KOPT-K1 (cell line): ENCODE results near the gene SERPINA6.
"Not testable (repeated sequence)": the region's sequence is repeated elsewhere in the genome, so short reads cannot be mapped to it uniquely, and the experiment has no call there.

ENCODE experiments used
- H3K27ac ChIP-seq: fragments of 200-600 bp; sonication (generic); 2 replicates; pipeline ENCODE4 v1.5.1; 2016; ENCODE audit warnings: antibody characterized with exemption, mild to moderate bottlenecking, low read depth, low read length; ENCODE audit not compliant: poor library complexity, severe bottlenecking
- H3K36me3 ChIP-seq: fragments of 200-600 bp; sonication (generic); 2 replicates; pipeline ENCODE4 v1.5.1; 2017; ENCODE audit warnings: antibody characterized with exemption, mild to moderate bottlenecking, low read length, moderate library complexity; ENCODE audit not compliant: insufficient read depth
- H3K9me3 ChIP-seq: fragments of 200-600 bp; sonication (generic); 2 replicates; pipeline ENCODE4 v1.5.1; 2017; ENCODE audit warnings: antibody characterized with exemption, low read length, mild to moderate bottlenecking; ENCODE audit not compliant: insufficient read depth, poor library complexity, severe bottlenecking

The SERPINA6 gene

GRCh38 chr14:94317259-94317658 lies 5.9 kb downstream of the SERPINA6 start:
- no peaks in the 10 kb centered on the region for H3K9me3 ChIP-seq
- H3K27ac ChIP-seq = no peak overlapping the region
- no peaks in the 10 kb centered on the region for H3K36me3 ChIP-seq

- no peaks in the 10 kb centered on the region for H3K9me3 ChIP-seq
- no peaks in the 10 kb centered on the region for H3K36me3 ChIP-seq
- no peak overlapping the region for H3K27ac ChIP-seq
Observed at GRCh38 chr14:94316692-94317091, 6.4 kb downstream of the SERPINA6 start.

GRCh38 chr14:94314890-94315289 lies 8.2 kb downstream of the SERPINA6 start:
- no peaks in the 10 kb centered on the region for H3K9me3 ChIP-seq
- no peak overlapping the region for H3K27ac ChIP-seq
- no peaks in the 10 kb centered on the region for H3K36me3 ChIP-seq

GRCh38 chr14:94313991-94314655 lies 9.0 kb downstream of the SERPINA6 start:
- Histone ChIP-seq H3K27ac (no peak overlapping the region), H3K36me3 (no peaks in the 10 kb centered on the region), H3K9me3 (no peaks in the 10 kb centered on the region)

- H3K9me3 ChIP-seq = no peaks in the 10 kb centered on the region
- no peak overlapping the region for H3K27ac ChIP-seq
- H3K36me3 ChIP-seq = no peaks in the 10 kb centered on the region
Observed at GRCh38 chr14:94312481-94313246, 10.5 kb downstream of the SERPINA6 start.

- Histone ChIP-seq H3K36me3 (no peaks in the 10 kb centered on the region), H3K9me3 (no peaks in the 10 kb centered on the region)
Observed at GRCh38 chr14:94310248-94310647, 12.9 kb downstream of the SERPINA6 start.

GRCh38 chr14:94309721-94310120 lies 13.4 kb downstream of the SERPINA6 start:
- H3K27ac ChIP-seq = no peak overlapping the region
- no peaks in the 10 kb centered on the region for H3K9me3 ChIP-seq
- H3K36me3 ChIP-seq = no peaks in the 10 kb centered on the region

More at GRCh38 chr14:94310248-94310647, 12.9 kb downstream of the SERPINA6 start:
- H3K27ac ChIP-seq = no peak overlapping the region

- H3K9me3 ChIP-seq = no peaks in the 10 kb centered on the region
- H3K36me3 ChIP-seq = no peaks in the 10 kb centered on the region
- H3K27ac ChIP-seq = no peak overlapping the region
Observed at GRCh38 chr14:94307410-94307992, 15.6 kb downstream of the SERPINA6 start.

GRCh38 chr14:94306047-94306978 lies 16.8 kb downstream of the SERPINA6 start:
- Histone ChIP-seq H3K36me3 (no peaks in the 10 kb centered on the region), H3K9me3 (no peaks in the 10 kb centered on the region), H3K27ac (no peak overlapping the region)

- Histone ChIP-seq H3K9me3 (no peaks in the 10 kb centered on the region), H3K36me3 (no peaks in the 10 kb centered on the region), H3K27ac (no peak overlapping the region)
Observed at GRCh38 chr14:94305620-94306019, 17.5 kb downstream of the SERPINA6 start.

GRCh38 chr14:94304243-94304642 lies 18.9 kb downstream of the SERPINA6 start:
- H3K36me3 ChIP-seq = no peaks in the 10 kb centered on the region
- H3K27ac ChIP-seq = no peak overlapping the region
- H3K9me3 ChIP-seq = no peaks in the 10 kb centered on the region

GRCh38 chr14:94303111-94303510 lies 20.0 kb downstream of the SERPINA6 start:
- Histone ChIP-seq H3K36me3 (no peaks in the 10 kb centered on the region), H3K27ac (no peak overlapping the region)

GRCh38 chr14:94298130-94298529 lies 25.0 kb downstream of the SERPINA6 start:
- no peak overlapping the region for H3K27ac ChIP-seq
- H3K9me3 ChIP-seq = no peaks in the 10 kb centered on the region

More at GRCh38 chr14:94303111-94303510, 20.0 kb downstream of the SERPINA6 start:
- no peaks in the 10 kb centered on the region for H3K9me3 ChIP-seq

GRCh38 chr14:94296181-94296545 lies 27.0 kb downstream of the SERPINA6 start:
- not testable (repeated sequence) for H3K9me3 ChIP-seq, H3K27ac ChIP-seq, H3K36me3 ChIP-seq

More at GRCh38 chr14:94298130-94298529, 25.0 kb downstream of the SERPINA6 start:
- H3K36me3 ChIP-seq = no peaks in the 10 kb centered on the region
